ENCODE measurements around the gene KCNC4. TPM values are rescaled to one million over a fixed set of nuclear protein-coding genes. Genes with fewer than 3 reads are reported as not detected.

Gene KCNC4
- polyA plus RNA-seq, 2 of the 4 experiments (the other 2 are of a cell fraction), result 1.1 to 2.4 TPM

DNA sequence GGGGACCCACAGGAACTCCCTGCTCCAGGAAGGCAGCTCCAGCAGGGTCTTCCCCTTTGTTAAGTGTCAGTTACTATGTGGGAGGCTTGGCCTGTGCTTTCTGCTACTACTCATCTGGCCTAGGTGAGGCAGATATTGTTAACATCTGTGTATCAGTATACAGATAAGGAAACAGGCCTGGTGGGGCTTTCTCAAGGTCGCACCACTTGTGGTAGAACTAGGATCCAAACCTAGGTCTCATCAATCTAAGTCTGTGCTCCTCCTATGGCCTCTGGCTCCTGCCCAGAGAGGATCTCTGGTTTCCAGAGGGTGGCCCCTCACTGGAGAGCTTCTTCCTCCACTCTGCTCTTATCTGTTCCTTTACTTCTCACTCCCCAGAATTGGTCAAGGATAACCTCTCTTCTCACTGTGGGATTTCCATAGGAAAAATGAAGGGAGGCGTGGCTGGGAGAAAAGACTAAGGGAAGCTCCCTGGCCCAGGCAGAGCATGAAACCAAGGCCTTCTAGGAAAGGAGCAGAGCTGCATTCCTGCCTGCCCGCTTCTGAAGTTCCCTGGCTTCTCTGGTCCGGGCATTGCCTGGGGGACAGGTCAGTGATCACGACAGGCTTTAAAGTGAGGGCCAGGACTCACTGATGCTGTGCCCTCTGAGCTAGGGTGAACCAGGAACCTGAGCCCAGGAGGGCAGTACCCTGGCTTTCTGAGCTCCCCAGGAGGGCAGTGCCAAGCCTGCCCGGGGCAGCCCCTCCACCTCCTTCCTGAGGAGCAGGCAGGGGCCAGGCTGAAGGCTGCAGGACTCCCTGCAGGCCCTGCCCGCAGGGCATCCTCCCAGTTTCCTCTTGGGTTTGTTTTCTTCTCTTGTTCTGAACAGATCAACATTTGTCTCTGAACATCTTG lies 5.8 kb downstream of the KCNC4 start (continued):
- TF ChIP-seq, protein P1, sequence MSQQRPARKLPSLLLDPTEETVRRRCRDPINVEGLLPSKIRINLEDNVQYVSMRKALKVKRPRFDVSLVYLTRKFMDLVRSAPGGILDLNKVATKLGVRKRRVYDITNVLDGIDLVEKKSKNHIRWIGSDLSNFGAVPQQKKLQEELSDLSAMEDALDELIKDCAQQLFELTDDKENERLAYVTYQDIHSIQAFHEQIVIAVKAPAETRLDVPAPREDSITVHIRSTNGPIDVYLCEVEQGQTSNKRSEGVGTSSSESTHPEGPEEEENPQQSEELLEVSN (IDR thresholded peaks at IDR 0.05; ENCODE audit: borderline replicate concordance, low read depth), result no peak

- H3K4me1 ChIP-seq, result no peaks in the 10 kb centered on the region
- no peak for ATAC-seq
- no peak overlapping the region for H3K4me2 ChIP-seq
- ChIA-PET CTCF (interaction anchor here (1.0 to 2.3 kb wide), 2 partner anchors 10 to 279 kb away, joined by 4 to 13 read pairs; no protein-coding TSS in a partner anchor), POLR2A (no interaction called here)
- no peak overlapping the region for H3K27ac ChIP-seq
- H3K4me3 ChIP-seq, result no peak overlapping the region
- no peaks in the 10 kb centered on the region for H3K9me3 ChIP-seq
- FAIRE-seq, result no peak
- TF ChIP-seq MAZ (IDR thresholded peaks at IDR 0.05; ENCODE audit: borderline replicate concordance, low read depth, low read length) (no peak), MAX (IDR thresholded peaks at IDR 0.05) (no peak), POLR2A (IDR thresholded peaks at IDR 0.05; ENCODE audit: low read length) (no peak), BHLHE40 (IDR thresholded peaks at IDR 0.05; ENCODE audit: low read depth, low read length) (no peak), RFX5 (IDR thresholded peaks at IDR 0.05) (no peak)
- TF ChIP-seq, protein P2, sequence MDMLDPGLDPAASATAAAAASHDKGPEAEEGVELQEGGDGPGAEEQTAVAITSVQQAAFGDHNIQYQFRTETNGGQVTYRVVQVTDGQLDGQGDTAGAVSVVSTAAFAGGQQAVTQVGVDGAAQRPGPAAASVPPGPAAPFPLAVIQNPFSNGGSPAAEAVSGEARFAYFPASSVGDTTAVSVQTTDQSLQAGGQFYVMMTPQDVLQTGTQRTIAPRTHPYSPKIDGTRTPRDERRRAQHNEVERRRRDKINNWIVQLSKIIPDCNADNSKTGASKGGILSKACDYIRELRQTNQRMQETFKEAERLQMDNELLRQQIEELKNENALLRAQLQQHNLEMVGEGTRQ (IDR thresholded peaks at IDR 0.05), result no peak
- DNase-seq (ENCODE audit: low read depth in 1 of 2, low spot score in 1 of 2), result no peak
- WGBS (ENCODE audit: missing lambda C conversion rate), result 86% methylated on average over 5 of the region's 6 CpGs
Observed at GRCh38 chr1:110216844-110217444, 6.8 kb downstream of the KCNC4 start.

DNA sequence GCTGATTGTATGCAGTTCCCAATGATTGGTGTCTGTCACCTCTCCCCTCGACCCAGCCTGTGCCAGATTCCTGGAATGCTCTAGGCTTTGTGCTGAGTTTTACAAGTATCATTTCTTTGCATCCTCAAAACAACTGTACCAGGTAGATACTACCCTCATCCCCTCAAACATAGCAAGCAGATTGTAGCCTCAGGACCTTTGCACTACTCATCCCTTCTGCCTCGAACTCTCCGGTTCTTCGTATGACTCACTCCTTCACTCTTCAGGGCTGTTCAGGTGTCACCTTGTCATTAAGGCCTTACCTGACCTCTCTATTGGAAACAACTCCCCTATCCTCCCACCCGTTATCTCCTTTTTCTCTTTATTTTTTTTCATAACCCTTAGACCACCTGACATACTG lies 8.0 kb downstream of the KCNC4 start:
- ATAC-seq (no peak), DNase-seq (ENCODE audit: low read depth in 1 of 2, low spot score in 1 of 2) (no peak), FAIRE-seq (no peak)
- Histone ChIP-seq H3K4me1 (no peaks in the 10 kb centered on the region), H3K4me3 (no peak overlapping the region), H3K9me3 (no peaks in the 10 kb centered on the region), H3K27ac (no peak overlapping the region), H3K4me2 (no peak overlapping the region)
- ChIA-PET POLR2A (no interaction called here), CTCF (interaction anchor here (0.9 kb wide), 1 partner anchor 11 kb away, joined by 3 read pairs; no protein-coding TSS in a partner anchor)
- no peak for TF ChIP-seq CHD2 (IDR thresholded peaks at IDR 0.05; ENCODE audit: low read length, partially characterized antibody)
- TF ChIP-seq NPAS2 (CRISPR knock-in tag; IDR thresholded peaks at IDR 0.05; ENCODE audit: borderline replicate concordance), result no peak
- no peak for TF ChIP-seq TFCP2L1 (CRISPR knock-in tag; IDR thresholded peaks at IDR 0.05)
- no peak for TF ChIP-seq SMC3 (IDR thresholded peaks at IDR 0.05)
- no peak for TF ChIP-seq BHLHE40 (IDR thresholded peaks at IDR 0.05; ENCODE audit: low read depth, low read length)
- TF ChIP-seq, protein P3, sequence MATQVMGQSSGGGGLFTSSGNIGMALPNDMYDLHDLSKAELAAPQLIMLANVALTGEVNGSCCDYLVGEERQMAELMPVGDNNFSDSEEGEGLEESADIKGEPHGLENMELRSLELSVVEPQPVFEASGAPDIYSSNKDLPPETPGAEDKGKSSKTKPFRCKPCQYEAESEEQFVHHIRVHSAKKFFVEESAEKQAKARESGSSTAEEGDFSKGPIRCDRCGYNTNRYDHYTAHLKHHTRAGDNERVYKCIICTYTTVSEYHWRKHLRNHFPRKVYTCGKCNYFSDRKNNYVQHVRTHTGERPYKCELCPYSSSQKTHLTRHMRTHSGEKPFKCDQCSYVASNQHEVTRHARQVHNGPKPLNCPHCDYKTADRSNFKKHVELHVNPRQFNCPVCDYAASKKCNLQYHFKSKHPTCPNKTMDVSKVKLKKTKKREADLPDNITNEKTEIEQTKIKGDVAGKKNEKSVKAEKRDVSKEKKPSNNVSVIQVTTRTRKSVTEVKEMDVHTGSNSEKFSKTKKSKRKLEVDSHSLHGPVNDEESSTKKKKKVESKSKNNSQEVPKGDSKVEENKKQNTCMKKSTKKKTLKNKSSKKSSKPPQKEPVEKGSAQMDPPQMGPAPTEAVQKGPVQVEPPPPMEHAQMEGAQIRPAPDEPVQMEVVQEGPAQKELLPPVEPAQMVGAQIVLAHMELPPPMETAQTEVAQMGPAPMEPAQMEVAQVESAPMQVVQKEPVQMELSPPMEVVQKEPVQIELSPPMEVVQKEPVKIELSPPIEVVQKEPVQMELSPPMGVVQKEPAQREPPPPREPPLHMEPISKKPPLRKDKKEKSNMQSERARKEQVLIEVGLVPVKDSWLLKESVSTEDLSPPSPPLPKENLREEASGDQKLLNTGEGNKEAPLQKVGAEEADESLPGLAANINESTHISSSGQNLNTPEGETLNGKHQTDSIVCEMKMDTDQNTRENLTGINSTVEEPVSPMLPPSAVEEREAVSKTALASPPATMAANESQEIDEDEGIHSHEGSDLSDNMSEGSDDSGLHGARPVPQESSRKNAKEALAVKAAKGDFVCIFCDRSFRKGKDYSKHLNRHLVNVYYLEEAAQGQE (IDR thresholded peaks at IDR 0.05), result no peak
- no peak for TF ChIP-seq JUN (IDR thresholded peaks at IDR 0.05)
- TF ChIP-seq CBX2 (IDR thresholded peaks at IDR 0.05; ENCODE audit: borderline replicate concordance, low read depth), result no peak
- TF ChIP-seq RNF2 (IDR thresholded peaks at IDR 0.05; ENCODE audit: borderline replicate concordance, low read depth), result no peak
- no peak for TF ChIP-seq HEYL (CRISPR knock-in tag; IDR thresholded peaks at IDR 0.05)
- no peak for TF ChIP-seq POLR2A (IDR thresholded peaks at IDR 0.05; ENCODE audit: low read length)
- no peak for TF ChIP-seq RARB (CRISPR knock-in tag; IDR thresholded peaks at IDR 0.05)
- TF ChIP-seq HDAC2 (IDR thresholded peaks at IDR 0.05), result no peak
- no peak for TF ChIP-seq CEBPB (IDR thresholded peaks at IDR 0.05)
- no peak for TF ChIP-seq PBX3 (IDR thresholded peaks at IDR 0.05)
- no peak for TF ChIP-seq FOXS1 (CRISPR knock-in tag; IDR thresholded peaks at IDR 0.05)
- no peak for TF ChIP-seq NR3C1 (IDR thresholded peaks at IDR 0.05)
- no peak for TF ChIP-seq POLR2AphosphoS2 (conservative IDR thresholded peaks at IDR 0.05; ENCODE audit: low read length)
- 73% methylated on average over 5 of the region's 5 CpGs for WGBS (ENCODE audit: missing lambda C conversion rate)

Measured in A549 (cell line).